Measurements from ENCODE around the gene FKBP1A. TPM values are rescaled to one million over a fixed set of nuclear protein-coding genes. Genes with fewer than 3 reads are reported as not detected.

The FKBP1A gene
- total RNA-seq (96.6 TPM), polyA plus RNA-seq (253 TPM)

- Histone ChIP-seq H3K4me1 (ENCODE audit: insufficient read depth) (peaks cover 2% of the 10 kb centered on the region), H3K27ac (ENCODE audit: low read depth) (peak within 1 kb of the TSS; percentile 18), H3K4me3 (ENCODE audit: low read depth, low read length) (peak within 1 kb of the TSS; percentile 97), H3K36me3 (ENCODE audit: insufficient read depth) (no peaks in the 10 kb centered on the region)
- WGBS: under 1% methylated on average over 79 of the region's 79 CpGs
- peak; percentile 79 for DNase-seq (ENCODE audit: extremely low spot score)
Observed at GRCh38 chr20:1392693-1393506, at the start of gene FKBP1A. Gene FKBP1A, minus strand, starts transcription at chr20:1393054. Its CDS starts 56 bp downstream, at chr20:1392998.

GRCh38 chr20:1442304-1442703 is 49.5 kb upstream of the FKBP1A start:
- H3K27ac ChIP-seq (ENCODE audit: low read depth): no peak overlapping the region
- H3K4me3 ChIP-seq (ENCODE audit: low read depth, low read length): no peak overlapping the region
- H3K36me3 ChIP-seq (ENCODE audit: insufficient read depth): peaks cover 5% of the 10 kb centered on the region
- WGBS: 87% methylated on average over 2 of the region's 2 CpGs
- no peaks in the 10 kb centered on the region for H3K4me1 ChIP-seq (ENCODE audit: insufficient read depth)
- no peak for DNase-seq (ENCODE audit: extremely low spot score)

GRCh38 chr20:1441133-1441532 is 48.3 kb upstream of the FKBP1A start:
- Histone ChIP-seq H3K27ac (ENCODE audit: low read depth) (no peak overlapping the region), H3K36me3 (ENCODE audit: insufficient read depth) (peaks cover 5% of the 10 kb centered on the region), H3K4me3 (ENCODE audit: low read depth, low read length) (no peak overlapping the region), H3K4me1 (ENCODE audit: insufficient read depth) (no peaks in the 10 kb centered on the region)
- DNase-seq (ENCODE audit: extremely low spot score): no peak
- WGBS: 78% methylated on average over 3 of the region's 3 CpGs

- Histone ChIP-seq H3K27ac (ENCODE audit: low read depth) (no peak overlapping the region), H3K4me1 (ENCODE audit: insufficient read depth) (no peaks in the 10 kb centered on the region), H3K36me3 (ENCODE audit: insufficient read depth) (peaks cover 5% of the 10 kb centered on the region), H3K4me3 (ENCODE audit: low read depth, low read length) (no peak overlapping the region)
- DNase-seq (ENCODE audit: extremely low spot score): no peak
- 80% methylated on average over 6 of the region's 6 CpGs for WGBS
Observed at GRCh38 chr20:1440024-1440423, 47.2 kb upstream of the FKBP1A start.

- WGBS: 51% methylated on average over 1 of the region's 1 CpG
- Histone ChIP-seq H3K36me3 (ENCODE audit: insufficient read depth) (peaks cover 2% of the 10 kb centered on the region), H3K4me1 (ENCODE audit: insufficient read depth) (no peaks in the 10 kb centered on the region), H3K27ac (ENCODE audit: low read depth) (no peak overlapping the region), H3K4me3 (ENCODE audit: low read depth, low read length) (no peak overlapping the region)
- DNase-seq (ENCODE audit: extremely low spot score): no peak
Observed at GRCh38 chr20:1438361-1438760, 45.5 kb upstream of the FKBP1A start.

- H3K27ac ChIP-seq (ENCODE audit: low read depth): no peak overlapping the region
- WGBS: 33% methylated on average over 5 of the region's 5 CpGs
- H3K4me3 ChIP-seq (ENCODE audit: low read depth, low read length): no peak overlapping the region
- peak; percentile 14 for DNase-seq (ENCODE audit: extremely low spot score)
- H3K4me1 ChIP-seq (ENCODE audit: insufficient read depth): no peaks in the 10 kb centered on the region
- H3K36me3 ChIP-seq (ENCODE audit: insufficient read depth): no peaks in the 10 kb centered on the region
Observed at GRCh38 chr20:1437235-1437904, 44.5 kb upstream of the FKBP1A start.

- Histone ChIP-seq H3K4me3 (ENCODE audit: low read depth, low read length) (no peak overlapping the region), H3K4me1 (ENCODE audit: insufficient read depth) (no peaks in the 10 kb centered on the region), H3K36me3 (ENCODE audit: insufficient read depth) (no peaks in the 10 kb centered on the region), H3K27ac (ENCODE audit: low read depth) (no peak overlapping the region)
- 91% methylated on average over 8 of the region's 8 CpGs for WGBS
- no peak for DNase-seq (ENCODE audit: extremely low spot score)
Observed at GRCh38 chr20:1436263-1436662, 43.4 kb upstream of the FKBP1A start.

GRCh38 chr20:1435337-1435699 is 42.5 kb upstream of the FKBP1A start:
- no peak overlapping the region for H3K27ac ChIP-seq (ENCODE audit: low read depth)

GRCh38 chr20:1434571-1435336 is 41.9 kb upstream of the FKBP1A start:
- no peak for DNase-seq (ENCODE audit: extremely low spot score)
- Histone ChIP-seq H3K27ac (ENCODE audit: low read depth) (no peak overlapping the region), H3K4me3 (ENCODE audit: low read depth, low read length) (no peak overlapping the region), H3K4me1 (ENCODE audit: insufficient read depth) (no peaks in the 10 kb centered on the region), H3K36me3 (ENCODE audit: insufficient read depth) (no peaks in the 10 kb centered on the region)
- 70% methylated on average over 2 of the region's 2 CpGs for WGBS

More at GRCh38 chr20:1435337-1435699, 42.5 kb upstream of the FKBP1A start:
- DNase-seq (ENCODE audit: extremely low spot score): no peak
- H3K36me3 ChIP-seq (ENCODE audit: insufficient read depth): no peaks in the 10 kb centered on the region
- H3K4me3 ChIP-seq (ENCODE audit: low read depth, low read length): no peak overlapping the region
- H3K4me1 ChIP-seq (ENCODE audit: insufficient read depth): no peaks in the 10 kb centered on the region

GRCh38 chr20:1431158-1431557 is 38.3 kb upstream of the FKBP1A start:
- DNase-seq (ENCODE audit: extremely low spot score): no peak
- Histone ChIP-seq H3K27ac (ENCODE audit: low read depth) (no peak overlapping the region), H3K4me3 (ENCODE audit: low read depth, low read length) (no peak overlapping the region), H3K36me3 (ENCODE audit: insufficient read depth) (no peaks in the 10 kb centered on the region), H3K4me1 (ENCODE audit: insufficient read depth) (no peaks in the 10 kb centered on the region)
- WGBS: 41% methylated on average over 1 of the region's 1 CpG

GRCh38 chr20:1430004-1430451 is 37.2 kb upstream of the FKBP1A start:
- no peak for DNase-seq (ENCODE audit: extremely low spot score)
- Histone ChIP-seq H3K4me3 (ENCODE audit: low read depth, low read length) (no peak overlapping the region), H3K27ac (ENCODE audit: low read depth) (no peak overlapping the region), H3K36me3 (ENCODE audit: insufficient read depth) (no peaks in the 10 kb centered on the region), H3K4me1 (ENCODE audit: insufficient read depth) (no peaks in the 10 kb centered on the region)
- 82% methylated on average over 1 of the region's 1 CpG for WGBS

- no peak overlapping the region for H3K27ac ChIP-seq (ENCODE audit: low read depth)
- 85% methylated on average over 4 of the region's 4 CpGs for WGBS
- no peaks in the 10 kb centered on the region for H3K36me3 ChIP-seq (ENCODE audit: insufficient read depth)
- no peak overlapping the region for H3K4me3 ChIP-seq (ENCODE audit: low read depth, low read length)
- H3K4me1 ChIP-seq (ENCODE audit: insufficient read depth): no peaks in the 10 kb centered on the region
- no peak for DNase-seq (ENCODE audit: extremely low spot score)
Observed at GRCh38 chr20:1429143-1429728, 36.4 kb upstream of the FKBP1A start.

- 28% methylated on average over 3 of the region's 3 CpGs for WGBS
- Histone ChIP-seq H3K36me3 (ENCODE audit: insufficient read depth) (no peaks in the 10 kb centered on the region), H3K4me1 (ENCODE audit: insufficient read depth) (no peaks in the 10 kb centered on the region), H3K4me3 (ENCODE audit: low read depth, low read length) (no peak overlapping the region), H3K27ac (ENCODE audit: low read depth) (no peak overlapping the region)
- no peak for DNase-seq (ENCODE audit: extremely low spot score)
Observed at GRCh38 chr20:1427457-1428054, 34.7 kb upstream of the FKBP1A start.
